H1 (cell line): Measurements from ENCODE around the gene CP. TPM values are rescaled to one million over a fixed set of nuclear protein-coding genes. Genes with fewer than 3 reads are reported as not detected.

Experiments
- CTCF ChIA-PET: fragments of 300-600 bp; sonication (Branson Sonifier 250); formaldehyde crosslinking; loops from one replicate; lab custom pipeline; 2021; ENCODE audit not compliant: partially characterized antibody; lab: Charles Lee
- POLR2A ChIA-PET: fragments of 300-600 bp; sonication (Branson Sonifier 250); formaldehyde crosslinking; loops from one replicate; lab custom pipeline; 2021; ENCODE audit warnings: inconsistent platforms; ENCODE audit not compliant: partially characterized antibody; lab: Charles Lee
- DNase-seq, 2 experiments: peaks; one replicate each; pipeline versions ENCODE4 v3.0.0 to v3.0.0-alpha.2; 2010 to 2022; ENCODE audit warnings: low spot score in 2 of 2, low read depth in 1 of 2, mixed read lengths in 1 of 2
- FAIRE-seq: peaks from 2 replicates; lab custom pipeline; 2011; peaks lifted over from hg19 to GRCh38; lab: Jason Lieb, UNC
- H2AFZ ChIP-seq: 2 replicates; pipeline ENCODE4 v1.8.1; 2012; ENCODE audit warnings: low read length, inconsistent platforms
- H2AK5ac ChIP-seq: 2 replicates; pipeline ENCODE4 v1.6.1; 2013; ENCODE audit warnings: low read depth, low read length
- H2BK120ac ChIP-seq: replicated peaks from 2 replicates; pipeline ENCODE3; 2013; ENCODE audit warnings: low read depth, low read length, inconsistent platforms
- H2BK12ac ChIP-seq: 2 replicates; pipeline ENCODE4 v1.6.1; 2013; ENCODE audit warnings: low read depth, low read length
- H2BK15ac ChIP-seq: 2 replicates; pipeline ENCODE4 v1.6.1; 2013; ENCODE audit warnings: low read length
- H2BK20ac ChIP-seq: 2 replicates; pipeline ENCODE4 v1.6.1; 2013; ENCODE audit warnings: low read length
- H2BK5ac ChIP-seq: 2 replicates; pipeline ENCODE4 v1.6.1; 2013; ENCODE audit warnings: low read depth, low read length
- H3K14ac ChIP-seq: 2 replicates; pipeline ENCODE4 v1.6.1; 2013; ENCODE audit warnings: inconsistent platforms; ENCODE audit not compliant: insufficient read length
- H3K18ac ChIP-seq: 2 replicates; pipeline ENCODE4 v1.6.1; 2013; ENCODE audit warnings: low read length; ENCODE audit errors: extremely low read depth
- H3K23ac ChIP-seq: 2 replicates; pipeline ENCODE4 v1.6.1; 2013; ENCODE audit warnings: inconsistent platforms; ENCODE audit not compliant: insufficient read length
- H3K23me2 ChIP-seq: 2 replicates; pipeline ENCODE4 v1.6.1; 2013; ENCODE audit warnings: low read depth, low read length
- H3K27ac ChIP-seq: 2 replicates; pipeline ENCODE4 v1.6.1; 2011; ENCODE audit warnings: low read depth, low read length, inconsistent platforms
- H3K27me3 ChIP-seq, 4 experiments: replicated peaks in 1 of 4; 1 replicate in 1 of 4; 2 replicates in 3 of 4; pipeline versions ENCODE4 v1.6.1 to v1.8.1; 2011 to 2013; ENCODE audit warnings: low read length in 3 of 4, mild to moderate bottlenecking in 3 of 4, inconsistent platforms in 2 of 4, mixed read lengths in 2 of 4, moderate library complexity in 1 of 4; ENCODE audit not compliant: control insufficient read depth in 3 of 4, insufficient read depth in 3 of 4; ENCODE audit errors: extremely low read depth in 1 of 4
- H3K36me3 ChIP-seq, 4 experiments: 2 replicates each; pipeline versions ENCODE4 v1.6.1 to v1.8.1; 2011 to 2013; ENCODE audit warnings: mild to moderate bottlenecking in 4 of 4, low read length in 3 of 4, moderate library complexity in 2 of 4, control low read depth in 1 of 4, inconsistent platforms in 1 of 4; ENCODE audit not compliant: insufficient read depth in 4 of 4, control insufficient read depth in 2 of 4
- H3K4ac ChIP-seq: replicated peaks from 2 replicates; pipeline ENCODE3; 2013; ENCODE audit warnings: low read length, low read depth, mixed read lengths, inconsistent platforms; ENCODE audit not compliant: insufficient read length
- H3K4me1 ChIP-seq, 4 experiments: replicated peaks in 1 of 4; 1 replicate in 1 of 4; 2 replicates in 3 of 4; pipeline versions ENCODE4 v1.6.1 to v1.8.1; 2011 to 2013; ENCODE audit warnings: low read length in 3 of 4, inconsistent platforms in 2 of 4, mixed read lengths in 1 of 4; ENCODE audit not compliant: insufficient read depth in 4 of 4, control insufficient read depth in 3 of 4
- H3K4me2 ChIP-seq, 2 experiments: 2 replicates each; pipeline versions ENCODE4 v1.6.1 to v1.8.1; 2011 to 2013; ENCODE audit warnings: low read depth in 2 of 2, low read length in 2 of 2, control low read depth in 1 of 2, inconsistent platforms in 1 of 2, mild to moderate bottlenecking in 1 of 2; ENCODE audit not compliant: insufficient read depth in 1 of 2
- H3K4me3 ChIP-seq, 4 experiments: fragments of 200-600, 300-600 bp in 1 of 4; sonication (generic), shearing (Covaris generic), sonication (Bioruptor Twin) in 1 of 4; 2 replicates each; pipeline versions ENCODE4 v1.5.1 to v1.8.1; 2011 to 2016; ENCODE audit warnings: low read length in 4 of 4, low read depth in 3 of 4, control low read depth in 2 of 4, inconsistent platforms in 2 of 4, mild to moderate bottlenecking in 2 of 4, mixed read lengths in 1 of 4, moderate library complexity in 1 of 4; ENCODE audit not compliant: insufficient read depth in 2 of 4; ENCODE audit errors: extremely low read depth in 1 of 4
- H3K56ac ChIP-seq: replicated peaks from 2 replicates; pipeline ENCODE3; 2013; ENCODE audit warnings: low read depth, mild to moderate bottlenecking, mixed read lengths, low read length, inconsistent platforms; ENCODE audit not compliant: insufficient read length
- H3K79me1 ChIP-seq: 2 replicates; pipeline ENCODE4 v1.6.1; 2013; ENCODE audit warnings: low read depth, low read length, control low read depth
- H3K79me2 ChIP-seq, 2 experiments: 2 replicates each; pipeline versions ENCODE4 v1.6.1 to v1.8.1; 2012 to 2013; ENCODE audit warnings: low read length in 2 of 2, mild to moderate bottlenecking in 2 of 2, inconsistent platforms in 1 of 2; ENCODE audit not compliant: insufficient read depth in 2 of 2, control insufficient read depth in 1 of 2
- H3K9ac ChIP-seq, 4 experiments: replicated peaks in 1 of 4; 1 replicate in 1 of 4; 2 replicates in 3 of 4; pipeline versions ENCODE4 v1.6.1 to v1.8.1; 2011 to 2013; ENCODE audit warnings: low read depth in 3 of 4, low read length in 3 of 4, control low read depth in 2 of 4, mild to moderate bottlenecking in 2 of 4, moderate library complexity in 2 of 4, inconsistent platforms in 1 of 4; ENCODE audit errors: extremely low read depth in 1 of 4
- H3K9me3 ChIP-seq, 2 experiments: 2 replicates each; pipeline versions ENCODE4 v1.6.1 to v1.8.1; 2012 to 2013; ENCODE audit warnings: mild to moderate bottlenecking in 2 of 2, moderate library complexity in 2 of 2, control low read depth in 1 of 2, inconsistent platforms in 1 of 2, low read depth in 1 of 2, low read length in 1 of 2, mixed read lengths in 1 of 2; ENCODE audit not compliant: insufficient read depth in 2 of 2
- H4K20me1 ChIP-seq, 2 experiments: replicated peaks in 1 of 2; 2 replicates each; pipeline versions ENCODE3 to v1.8.1; 2011 to 2013; ENCODE audit warnings: inconsistent platforms in 2 of 2, low read length in 2 of 2, mild to moderate bottlenecking in 1 of 2; ENCODE audit not compliant: insufficient read depth in 2 of 2, control insufficient read depth in 1 of 2
- H4K5ac ChIP-seq: 2 replicates; pipeline ENCODE4 v1.6.1; 2013; ENCODE audit warnings: low read length, low read depth, mixed read lengths, inconsistent platforms; ENCODE audit not compliant: insufficient read length
- H4K8ac ChIP-seq: 2 replicates; pipeline ENCODE4 v1.8.0; 2013; ENCODE audit warnings: mild to moderate bottlenecking, moderate library complexity, low read length, inconsistent platforms; ENCODE audit not compliant: insufficient read depth; ENCODE audit errors: extremely low read depth
- H4K91ac ChIP-seq: replicated peaks from 2 replicates; pipeline ENCODE3; 2013; ENCODE audit warnings: low read length, mixed read lengths, inconsistent platforms; ENCODE audit not compliant: insufficient read length
- ASH2L ChIP-seq: fragments of 200-600, 300-600 bp; sonication (generic); IDR thresholded peaks from one replicate; pipeline ENCODE4 v1.7.1; 2017; ENCODE audit warnings: low read length
- BACH1 ChIP-seq: IDR thresholded peaks from 2 replicates; pipeline ENCODE4 v1.6.1; 2012; ENCODE audit warnings: low read length, improper control_type of control experiment
- EGR1 ChIP-seq: IDR thresholded peaks from 2 replicates; pipeline ENCODE4 v1.6.1; 2011; ENCODE audit warnings: low read depth, low read length, borderline replicate concordance
- FOSL1 ChIP-seq: IDR thresholded peaks from 2 replicates; pipeline ENCODE4 v1.6.1; 2011; ENCODE audit warnings: mild to moderate bottlenecking, low read depth, low read length, moderate library complexity; ENCODE audit not compliant: insufficient read depth
- NANOG ChIP-seq: IDR thresholded peaks from 2 replicates; pipeline ENCODE4 v1.6.1; 2011; ENCODE audit warnings: low read length, low read depth, mild to moderate bottlenecking, inconsistent platforms; ENCODE audit not compliant: insufficient read depth, poor library complexity, severe bottlenecking
- PHF8 ChIP-seq: fragments of 200-600 bp; sonication (generic); conservative IDR thresholded peaks from 2 replicates; pipeline ENCODE4 v1.7.1; 2012; ENCODE audit warnings: low read depth, mild to moderate bottlenecking, inconsistent platforms, low read length, moderate library complexity
- RFX5 ChIP-seq: IDR thresholded peaks from 2 replicates; pipeline ENCODE4 v1.6.1; 2011; ENCODE audit warnings: low read depth, low read length, improper control_type of control experiment, borderline replicate concordance
- SP4 ChIP-seq: IDR thresholded peaks from 2 replicates; pipeline ENCODE4 v1.6.1; 2012; ENCODE audit warnings: low read length, inconsistent platforms
- TAF7 ChIP-seq: optimal IDR thresholded peaks from 2 replicates; pipeline ENCODE3; 2011; ENCODE audit warnings: low read depth, mild to moderate bottlenecking, inconsistent platforms, low read length, moderate library complexity, borderline replicate concordance
- WGBS, 2 experiments: shearing (Covaris generic) in 1 of 2; methylation state at CpG; one replicate each; pipeline versions ENCODE4 v1.1.6 to v1.1.7; 2013 to 2015; ENCODE audit warnings: low lambda C conversion rate in 2 of 2, mixed read lengths in 2 of 2, inconsistent platforms in 1 of 2, low coverage in 1 of 2, missing lambda C conversion rate in 1 of 2; ENCODE audit not compliant: insufficient replicate concordance in 2 of 2, insufficient coverage in 1 of 2, insufficient read length in 1 of 2; ENCODE audit errors: extremely low coverage in 1 of 2, missing lambda C conversion rate in 1 of 2; 5-methylcytosine and 5-hydroxymethylcytosine counted together
- polyA plus RNA-seq, 7 experiments: library from polyadenylated mRNA; depleted of rRNA in 3 of 7; stranded (reverse) in 5 of 7; unstranded in 2 of 7; fragments of >200 nt in 5 of 7; fragments of 200-250 nt in 2 of 7; gene quantifications; 1 replicate in 5 of 7; 2 replicates in 1 of 7; 4 replicates in 1 of 7; pipeline versions ENCODE4 v1.2.1 to v1.2.3, GENCODE V29; 2011 to 2013; ENCODE audit warnings: missing spikeins in 2 of 7, mixed read lengths in 2 of 7
- total RNA-seq: library from RNA; stranded (reverse); fragmentation: NEBNext Ultra II Directional; extraction: Animal tissue kit (Norgen Biotek cat#: 25700); gene quantifications from 2 replicates; pipeline ENCODE4 v1.2.1, GENCODE V29; 2021
- TF ChIP-seq, protein P1 (sequence below): IDR thresholded peaks from 2 replicates; pipeline ENCODE4 v1.6.1; 2011; ENCODE audit warnings: low read depth, mild to moderate bottlenecking, low read length; ENCODE audit not compliant: insufficient read depth
- TF ChIP-seq, protein P2 (sequence below), 3 experiments: IDR thresholded peaks; 1 replicate in 2 of 3; 2 replicates in 1 of 3; pipeline versions ENCODE4 v1.5.1 to v1.6.1; 2011; ENCODE audit warnings: low read length in 3 of 3, mild to moderate bottlenecking in 3 of 3, inconsistent platforms in 2 of 3, low read depth in 1 of 3, moderate library complexity in 1 of 3; ENCODE audit not compliant: insufficient read depth in 1 of 3; ENCODE audit errors: control extremely low read depth in 1 of 3

Gene CP
- total and polyA plus RNA-seq, 2 of the 8 experiments (the other 6 are each of a cell fraction or from before 2014, with no cell fraction given): 0.32 to 2.6 TPM

DNA sequence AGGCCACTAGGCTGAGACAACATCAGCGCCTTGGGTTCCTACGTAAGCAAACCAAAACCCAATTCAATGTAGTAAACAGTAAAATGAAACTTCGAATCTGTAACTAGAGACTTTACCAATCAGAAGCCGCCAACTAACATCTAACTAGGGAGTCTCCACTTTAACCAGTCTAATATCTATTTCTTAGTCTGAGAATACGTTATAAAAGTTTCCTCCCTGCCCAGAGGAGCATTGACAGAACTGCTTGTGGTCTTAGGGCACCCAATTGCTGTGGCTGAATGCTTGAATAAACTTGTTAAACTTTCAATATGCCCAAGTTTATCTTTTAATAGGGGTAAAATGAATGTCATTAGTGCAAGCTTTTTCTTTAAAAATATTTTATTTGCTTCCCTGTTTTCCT is 4.3 kb downstream of the CP start:
- POLR2A ChIA-PET: no interaction called here
- no peak for TF ChIP-seq ASH2L
- TF ChIP-seq, protein P1, sequence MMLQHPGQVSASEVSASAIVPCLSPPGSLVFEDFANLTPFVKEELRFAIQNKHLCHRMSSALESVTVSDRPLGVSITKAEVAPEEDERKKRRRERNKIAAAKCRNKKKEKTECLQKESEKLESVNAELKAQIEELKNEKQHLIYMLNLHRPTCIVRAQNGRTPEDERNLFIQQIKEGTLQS: no peak
- no peak for TF ChIP-seq BACH1
- TF ChIP-seq FOSL1: no peak
- TF ChIP-seq EGR1: no peak
- TF ChIP-seq PHF8: no peak
- no peak for TF ChIP-seq TAF7
- TF ChIP-seq, protein P2, sequence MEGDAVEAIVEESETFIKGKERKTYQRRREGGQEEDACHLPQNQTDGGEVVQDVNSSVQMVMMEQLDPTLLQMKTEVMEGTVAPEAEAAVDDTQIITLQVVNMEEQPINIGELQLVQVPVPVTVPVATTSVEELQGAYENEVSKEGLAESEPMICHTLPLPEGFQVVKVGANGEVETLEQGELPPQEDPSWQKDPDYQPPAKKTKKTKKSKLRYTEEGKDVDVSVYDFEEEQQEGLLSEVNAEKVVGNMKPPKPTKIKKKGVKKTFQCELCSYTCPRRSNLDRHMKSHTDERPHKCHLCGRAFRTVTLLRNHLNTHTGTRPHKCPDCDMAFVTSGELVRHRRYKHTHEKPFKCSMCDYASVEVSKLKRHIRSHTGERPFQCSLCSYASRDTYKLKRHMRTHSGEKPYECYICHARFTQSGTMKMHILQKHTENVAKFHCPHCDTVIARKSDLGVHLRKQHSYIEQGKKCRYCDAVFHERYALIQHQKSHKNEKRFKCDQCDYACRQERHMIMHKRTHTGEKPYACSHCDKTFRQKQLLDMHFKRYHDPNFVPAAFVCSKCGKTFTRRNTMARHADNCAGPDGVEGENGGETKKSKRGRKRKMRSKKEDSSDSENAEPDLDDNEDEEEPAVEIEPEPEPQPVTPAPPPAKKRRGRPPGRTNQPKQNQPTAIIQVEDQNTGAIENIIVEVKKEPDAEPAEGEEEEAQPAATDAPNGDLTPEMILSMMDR (IDR thresholded peaks at IDR 0.05; ENCODE audit: control extremely low read depth in 1 of 3, insufficient read depth in 1 of 3, low read depth in 1 of 3, low read length in 3 of 3): no peak
- no peak for TF ChIP-seq NANOG
- TF ChIP-seq RFX5: no peak
- TF ChIP-seq SP4: no peak
- H3K36me3 ChIP-seq: no peaks in the 10 kb centered on the region; a peak in 2 of 8 replicates
- H4K8ac ChIP-seq: no peak overlapping the region
- no peak overlapping the region for H2BK120ac ChIP-seq
- H2BK12ac ChIP-seq: no peak overlapping the region
- no peaks in the 10 kb centered on the region for H3K9me3 ChIP-seq
- peak overlapping the region; percentile 30; the same call in 1 of the 2 replicates for H2AFZ ChIP-seq
- H2BK15ac ChIP-seq: no peak overlapping the region
- no peak overlapping the region for H4K5ac ChIP-seq
- H3K27ac ChIP-seq: no peak overlapping the region
- H3K23ac ChIP-seq: no peak overlapping the region
- no peak overlapping the region for H3K4ac ChIP-seq
- no peak overlapping the region for H3K4me3 ChIP-seq
- no peak overlapping the region for H4K91ac ChIP-seq
- no peak overlapping the region for H2AK5ac ChIP-seq
- FAIRE-seq (no peak), DNase-seq (no peak)
- no peak overlapping the region for H3K9ac ChIP-seq
- no peaks in the 10 kb centered on the region for H3K79me2 ChIP-seq
- H3K4me2 ChIP-seq: no peak overlapping the region
- H3K14ac ChIP-seq: no peak overlapping the region
- H2BK20ac ChIP-seq: 0 out of 2 replicates have a peak overlapping the region, but pooled peaks have one; percentile 49
- no peaks in the 10 kb centered on the region for H3K23me2 ChIP-seq
- no peaks in the 10 kb centered on the region for H4K20me1 ChIP-seq
- H3K4me1 ChIP-seq: peaks cover 0 to 3% (median 0%) of the 10 kb centered on the region in 4 experiments; a peak in 2 of 7 replicates
- no peaks in the 10 kb centered on the region for H3K27me3 ChIP-seq
- H3K79me1 ChIP-seq: no peaks in the 10 kb centered on the region
- H3K18ac ChIP-seq: no peak overlapping the region
- H2BK5ac ChIP-seq: no peak overlapping the region
- H3K56ac ChIP-seq: no peak overlapping the region
- 87% methylated on average over 5 of the region's 5 CpGs; no CpG with 5 or more reads in 1 of the 2 experiments for WGBS, 2 experiments
- CTCF ChIA-PET: interaction anchor here (0.6 to 0.8 kb wide), 3 partner anchors 12 to 285 kb away, joined by 3 read pairs; no protein-coding TSS in a partner anchor
